Caco-2 (cell line): ENCODE data around the gene ADNP. TPM values are rescaled to one million over a fixed set of nuclear protein-coding genes. Genes with fewer than 3 reads are reported as not detected.

Source experiments
- BruUV-seq: library from RNA; stranded (reverse); fragments of 400-500 nt; replicated peaks from 2 replicates; lab custom pipeline; 2021; lab: Mats Ljungman, UMichigan
- CTCF ChIA-PET: fragments of 300-600 bp; sonication (Branson Sonifier 250); formaldehyde crosslinking; loops from one replicate; lab custom pipeline; 2022; ENCODE audit warnings: antibody characterized with exemption; lab: Charles Lee
- POLR2A ChIA-PET: fragments of 300-600 bp; sonication (Branson Sonifier 250); formaldehyde crosslinking; loops from one replicate; lab custom pipeline; 2022; ENCODE audit warnings: antibody characterized with exemption; lab: Charles Lee
- DNase-seq, 2 experiments: peaks; one replicate each; pipeline versions ENCODE4 v3.0.0 to v3.0.0-alpha.2; 2020 to 2022
- H3K27me3 ChIP-seq: replicated peaks from 2 replicates; pipeline ENCODE4 v1.6.0; 2011; ENCODE audit warnings: low read length; ENCODE audit not compliant: control insufficient read depth, insufficient read depth
- H3K36me3 ChIP-seq: 2 replicates; pipeline ENCODE4 v1.5.1; 2011; ENCODE audit warnings: low read length; ENCODE audit not compliant: control insufficient read depth, insufficient read depth
- H3K4me1 ChIP-seq: fragments of 250-450 bp; sonication (Bioruptor Pico); 2 replicates; pipeline ENCODE4 v1.5.1; 2020; ENCODE audit warnings: mild to moderate bottlenecking
- H3K4me3 ChIP-seq: 2 replicates; pipeline ENCODE4 v1.5.1; 2011; ENCODE audit warnings: low read depth, mild to moderate bottlenecking, control low read depth, low read length
- H3K9me3 ChIP-seq: fragments of 250-450 bp; sonication (Bioruptor Pico); 2 replicates; pipeline ENCODE4 v1.5.1; 2020; ENCODE audit warnings: mild to moderate bottlenecking, moderate library complexity
- H3K27ac Mint-ChIP-seq: one replicate; pipeline ENCODE4 v1.8.0; 2022; ENCODE audit warnings: mixed read lengths; ENCODE audit not compliant: unreplicated experiment
- H3K27me3 Mint-ChIP-seq: one replicate; pipeline ENCODE4 v1.8.0; 2022; ENCODE audit warnings: mixed read lengths; ENCODE audit not compliant: insufficient read depth, unreplicated experiment
- H3K36me3 Mint-ChIP-seq: one replicate; pipeline ENCODE4 v1.8.0; 2022; ENCODE audit warnings: mild to moderate bottlenecking, mixed read lengths; ENCODE audit not compliant: insufficient read depth, unreplicated experiment
- H3K4me1 Mint-ChIP-seq: one replicate; pipeline ENCODE4 v1.8.0; 2022; ENCODE audit warnings: low read depth, mixed read lengths; ENCODE audit not compliant: unreplicated experiment
- H3K4me3 Mint-ChIP-seq: one replicate; pipeline ENCODE4 v1.8.0; 2022; ENCODE audit warnings: mild to moderate bottlenecking, moderate library complexity, mixed read lengths; ENCODE audit not compliant: unreplicated experiment
- H3K9me3 Mint-ChIP-seq: one replicate; pipeline ENCODE4 v1.8.0; 2022; ENCODE audit warnings: mixed read lengths; ENCODE audit not compliant: unreplicated experiment
- intact Hi-C: fragments of 100-400 bp; cut with micrococcal nuclease; formaldehyde crosslinking; loops from one replicate; pipeline ENCODE4 v1.10.0; 2022; ENCODE audit not compliant: unreplicated experiment
- total RNA-seq: library from RNA; stranded (reverse); gene quantifications from 2 replicates; pipeline ENCODE4 v1.2.3, GENCODE V29; 2022
- TF ChIP-seq, protein P1 (sequence below), 2 experiments: fragments of 200-600 bp in 1 of 2; IDR thresholded peaks; 1 replicate in 1 of 2; 2 replicates in 1 of 2; pipeline versions ENCODE4 v1.5.1 to v1.8.0; 2011 to 2022; ENCODE audit warnings: antibody characterized with exemption in 1 of 2, control low read depth in 1 of 2, inconsistent platforms in 1 of 2, low read depth in 1 of 2, low read length in 1 of 2, mild to moderate bottlenecking in 1 of 2, moderate library complexity in 1 of 2; ENCODE audit not compliant: insufficient read depth in 1 of 2, severe bottlenecking in 1 of 2, unreplicated experiment in 1 of 2

Gene ADNP
- total RNA-seq, 1 experiment from 2014 or later = 154 TPM

DNA sequence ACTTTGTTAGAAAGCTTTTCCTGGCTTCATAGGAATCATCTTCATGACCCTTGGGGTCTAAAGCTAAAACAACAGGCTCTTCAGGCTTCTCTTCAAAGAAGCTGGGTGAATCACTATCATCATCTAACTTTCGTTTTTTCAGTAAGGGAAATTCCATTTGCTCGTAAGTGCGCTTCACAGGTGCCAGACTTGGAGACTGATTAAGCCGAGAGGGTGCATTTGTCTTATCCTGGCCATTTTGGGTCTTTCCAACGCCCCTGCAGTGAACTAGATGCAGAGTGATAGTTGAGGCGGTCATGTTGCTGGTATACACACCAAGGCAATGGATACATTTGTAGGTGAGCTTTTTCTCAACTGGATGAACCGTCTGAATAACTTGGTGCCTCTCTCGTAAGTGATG, 38.8 kb downstream of the ADNP start:
- H3K27me3 ChIP-seq = no peaks in the 10 kb centered on the region
- no peak overlapping the region for H3K4me3 ChIP-seq
- TF ChIP-seq, protein P1, sequence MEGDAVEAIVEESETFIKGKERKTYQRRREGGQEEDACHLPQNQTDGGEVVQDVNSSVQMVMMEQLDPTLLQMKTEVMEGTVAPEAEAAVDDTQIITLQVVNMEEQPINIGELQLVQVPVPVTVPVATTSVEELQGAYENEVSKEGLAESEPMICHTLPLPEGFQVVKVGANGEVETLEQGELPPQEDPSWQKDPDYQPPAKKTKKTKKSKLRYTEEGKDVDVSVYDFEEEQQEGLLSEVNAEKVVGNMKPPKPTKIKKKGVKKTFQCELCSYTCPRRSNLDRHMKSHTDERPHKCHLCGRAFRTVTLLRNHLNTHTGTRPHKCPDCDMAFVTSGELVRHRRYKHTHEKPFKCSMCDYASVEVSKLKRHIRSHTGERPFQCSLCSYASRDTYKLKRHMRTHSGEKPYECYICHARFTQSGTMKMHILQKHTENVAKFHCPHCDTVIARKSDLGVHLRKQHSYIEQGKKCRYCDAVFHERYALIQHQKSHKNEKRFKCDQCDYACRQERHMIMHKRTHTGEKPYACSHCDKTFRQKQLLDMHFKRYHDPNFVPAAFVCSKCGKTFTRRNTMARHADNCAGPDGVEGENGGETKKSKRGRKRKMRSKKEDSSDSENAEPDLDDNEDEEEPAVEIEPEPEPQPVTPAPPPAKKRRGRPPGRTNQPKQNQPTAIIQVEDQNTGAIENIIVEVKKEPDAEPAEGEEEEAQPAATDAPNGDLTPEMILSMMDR (IDR thresholded peaks at IDR 0.05; ENCODE audit: insufficient read depth in 1 of 2, low read depth in 1 of 2, low read length in 1 of 2, severe bottlenecking in 1 of 2, unreplicated experiment in 1 of 2) = no peak
- Mint-ChIP-seq H3K9me3 (no peaks in the 10 kb centered on the region), H3K27ac (peak overlapping the region; percentile 23), H3K27me3 (no peaks in the 10 kb centered on the region), H3K4me3 (no peak overlapping the region), H3K4me1 (peaks cover 4% of the 10 kb centered on the region), H3K36me3 (peaks cover 98% of the 10 kb centered on the region)
- DNase-seq = no peak
- peaks cover 23% of the 10 kb centered on the region for H3K36me3 ChIP-seq
- peaks cover 15% of the 10 kb centered on the region for H3K4me1 ChIP-seq
- intact Hi-C loops = no loop called here
- CTCF ChIA-PET = no interaction called here
- no TSS peak for BruUV-seq
- H3K9me3 ChIP-seq = no peaks in the 10 kb centered on the region
- POLR2A ChIA-PET = no interaction called here

DNA sequence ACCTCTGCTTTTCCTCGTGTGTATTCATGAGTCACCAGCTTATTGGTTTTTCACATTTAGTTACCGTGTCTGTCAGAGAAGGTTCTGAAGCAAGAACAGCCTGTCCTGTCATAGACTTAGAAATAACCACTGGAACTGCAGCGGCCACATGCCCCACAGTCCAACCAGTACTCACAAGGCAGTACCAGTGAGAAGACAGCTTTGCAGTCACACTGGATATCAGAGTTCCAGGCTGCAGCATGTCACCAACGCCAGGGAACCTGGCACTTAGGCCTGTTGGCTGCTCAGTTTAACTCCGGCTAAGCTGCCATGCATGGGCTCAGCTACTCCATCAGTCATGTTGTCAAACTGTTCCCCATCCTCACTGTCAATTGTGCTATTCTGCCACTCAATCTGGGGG, 40.1 kb downstream of the ADNP start:
- Histone ChIP-seq H3K9me3 (no peaks in the 10 kb centered on the region), H3K36me3 (peaks cover 22% of the 10 kb centered on the region), H3K4me1 (peaks cover 15% of the 10 kb centered on the region), H3K4me3 (no peak overlapping the region), H3K27me3 (no peaks in the 10 kb centered on the region)
- no peaks in the 10 kb centered on the region for H3K27me3 Mint-ChIP-seq
- ChIA-PET POLR2A (no interaction called here), CTCF (interaction anchor here (0.8 kb wide), 1 partner anchor 97 kb away, joined by 4 read pairs; the partner anchor contains the start of gene BCAS4)
- no TSS peak for BruUV-seq
- H3K9me3 Mint-ChIP-seq = no peaks in the 10 kb centered on the region
- no peak overlapping the region for H3K27ac Mint-ChIP-seq
- intact Hi-C loops = no loop called here
- no peak for DNase-seq
- H3K36me3 Mint-ChIP-seq = peaks cover 95% of the 10 kb centered on the region
- H3K4me1 Mint-ChIP-seq = no peaks in the 10 kb centered on the region
- TF ChIP-seq, protein P1 (IDR thresholded peaks at IDR 0.05; ENCODE audit: insufficient read depth in 1 of 2, low read depth in 1 of 2, low read length in 1 of 2, severe bottlenecking in 1 of 2, unreplicated experiment in 1 of 2) = no peak
- H3K4me3 Mint-ChIP-seq = no peak overlapping the region

DNA sequence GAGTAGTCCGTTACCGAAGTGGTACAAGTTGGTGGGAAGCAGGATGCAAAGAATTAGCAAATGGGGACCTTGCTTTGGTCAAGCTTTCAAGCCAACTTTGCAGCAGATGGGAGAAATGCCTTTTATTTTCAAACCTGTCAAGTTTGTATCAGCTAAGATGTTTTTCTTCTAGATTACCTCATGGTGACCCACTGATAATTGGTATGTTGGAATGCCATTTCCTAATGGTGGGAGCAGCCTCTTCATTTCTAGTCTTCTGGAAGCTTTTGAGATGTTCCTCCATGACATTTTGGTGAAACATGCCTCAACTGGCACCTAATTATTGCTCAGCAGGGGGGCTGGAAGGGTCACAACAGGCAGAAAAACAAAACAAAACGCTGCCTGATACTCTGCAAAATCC, 43.7 kb downstream of the ADNP start:
- Histone ChIP-seq H3K36me3 (peaks cover 9% of the 10 kb centered on the region), H3K9me3 (no peaks in the 10 kb centered on the region), H3K4me3 (no peak overlapping the region), H3K27me3 (no peaks in the 10 kb centered on the region), H3K4me1 (no peaks in the 10 kb centered on the region)
- Mint-ChIP-seq H3K9me3 (no peaks in the 10 kb centered on the region), H3K4me1 (no peaks in the 10 kb centered on the region), H3K4me3 (no peak overlapping the region), H3K27ac (peak overlapping the region; percentile 39), H3K36me3 (peaks cover 96% of the 10 kb centered on the region), H3K27me3 (no peaks in the 10 kb centered on the region)
- POLR2A ChIA-PET = no interaction called here
- no TSS peak for BruUV-seq
- TF ChIP-seq, protein P1 (IDR thresholded peaks at IDR 0.05; ENCODE audit: insufficient read depth in 1 of 2, low read depth in 1 of 2, low read length in 1 of 2, severe bottlenecking in 1 of 2, unreplicated experiment in 1 of 2) = no peak
- CTCF ChIA-PET = no interaction called here
- intact Hi-C loops = no loop called here
- DNase-seq = no peak
